Kidney (tissue), 14 donors: ENCODE data around the gene CHSY1. TPM values are rescaled to one million over a fixed set of nuclear protein-coding genes. Genes with fewer than 3 reads are reported as not detected.
A peak's percentile ranks its signal among the peaks of the same experiment; 100 is the strongest.

ENCODE experiments used
- DNase-seq, 5 donors: peaks; one replicate each; pipeline ENCODE4 v3.0.0-alpha.2; 2013 to 2020
- FAIRE-seq: peaks from 2 replicates; lab custom pipeline; 2012; peaks lifted over from hg19 to GRCh38; lab: Jason Lieb, UNC
- H3K27ac ChIP-seq, 2 donors: one replicate each; pipeline ENCODE4 v1.7.0; 2013; ENCODE audit warnings: low read depth in 2 of 2, low read length in 2 of 2, inconsistent platforms in 1 of 2
- H3K27me3 ChIP-seq: one replicate; pipeline ENCODE4 v1.7.1; 2013; ENCODE audit warnings: low read length, inconsistent platforms; ENCODE audit not compliant: control insufficient read depth, insufficient read depth
- H3K36me3 ChIP-seq, 3 donors: one replicate each; pipeline versions ENCODE4 v1.7.0 to v1.7.1; 2013; ENCODE audit warnings: low read length in 3 of 3, control low read depth in 1 of 3, inconsistent platforms in 1 of 3; ENCODE audit not compliant: insufficient read depth in 3 of 3, control insufficient read depth in 2 of 3
- H3K4me1 ChIP-seq, 3 donors: one replicate each; pipeline versions ENCODE4 v1.7.0 to v1.7.1; 2013; ENCODE audit warnings: low read length in 3 of 3, inconsistent platforms in 1 of 3, low read depth in 1 of 3; ENCODE audit not compliant: control insufficient read depth in 2 of 3, insufficient read depth in 2 of 3
- H3K4me3 ChIP-seq, 3 donors: one replicate each; pipeline versions ENCODE4 v1.7.0 to v1.8.1; 2013; ENCODE audit warnings: low read length in 3 of 3, control low read depth in 1 of 3, inconsistent platforms in 1 of 3
- H3K9ac ChIP-seq, 3 donors: one replicate each; pipeline versions ENCODE4 v1.7.0 to v1.7.1; 2013; ENCODE audit warnings: low read length in 3 of 3, control low read depth in 1 of 3, inconsistent platforms in 1 of 3
- H3K9me3 ChIP-seq, 3 donors: one replicate each; pipeline versions ENCODE4 v1.7.0 to v1.7.1; 2013; ENCODE audit warnings: low read length in 3 of 3, control low read depth in 1 of 3, inconsistent platforms in 1 of 3; ENCODE audit not compliant: control insufficient read depth in 2 of 3, insufficient read depth in 1 of 3
- CTCF ChIP-seq: IDR thresholded peaks from 3 replicates; pipeline ENCODE4 v1.5.1; 2012; ENCODE audit warnings: mild to moderate bottlenecking, moderate library complexity, borderline replicate concordance; ENCODE audit not compliant: insufficient read depth; ENCODE audit errors: extremely low read depth
- intact Hi-C: fragments of 100-400 bp; cut with DNase I; formaldehyde crosslinking; loops from one replicate; pipeline ENCODE4 v1.11.1; 2022
- polyA plus RNA-seq: library from polyadenylated mRNA; stranded (reverse); fragments of 350-450 nt; fragmentation: Illumina TruSeq; extraction: RNeasy Lipid Tissue Mini Kit (QIAGEN cat#74804); gene quantifications from one replicate; pipeline ENCODE4 v1.2.3, GENCODE V29; 2014; ENCODE audit warnings: low read depth, low replicate concordance; ENCODE audit not compliant: insufficient read depth
- total RNA-seq: library from RNA; stranded (reverse); fragmentation: NEBNext Ultra II Directional; extraction: Animal tissue kit (Norgen Biotek cat#: 25700); gene quantifications from one replicate; pipeline ENCODE4 v1.2.1, GENCODE V29; 2021
- donor health status: control.
- donor health status: control.
- donor health status: control.
- donor health status: control.
- donor health status: control.
- donor health status: DM: yes; HTN: yes; CAD: no.
- donor health status: Normal renal cell carcinoma (clear cell type).

Gene CHSY1
- total and polyA plus RNA-seq, 2 donors from 2014 or later: 7.2 to 41.6 TPM

GRCh38 chr15:101266787-101267186 is 14.9 kb upstream of the CHSY1 start:
- Histone ChIP-seq H3K4me3 (no peak overlapping the region), H3K4me1 (peaks cover 0 to 2% (median 0%) of the 10 kb centered on the region in 3 donors), H3K27ac (no peak overlapping the region), H3K27me3 (no peaks in the 10 kb centered on the region), H3K36me3 (peaks cover 4 to 11% (median 11%) of the 10 kb centered on the region in 3 donors), H3K9ac (no peak overlapping the region), H3K9me3 (no peaks in the 10 kb centered on the region)
- no peak for TF ChIP-seq CTCF
- intact Hi-C loops: no loop called here
- FAIRE-seq: no peak
- DNase-seq: no peak

- no peak overlapping the region for H3K4me3 ChIP-seq
- H3K36me3 ChIP-seq: peaks cover 0 to 6% (median 5%) of the 10 kb centered on the region in 3 donors
- intact Hi-C loops: no loop called here
- H3K27ac ChIP-seq: no peak overlapping the region
- H3K27me3 ChIP-seq: no peaks in the 10 kb centered on the region
- peaks cover 0 to 2% (median 0%) of the 10 kb centered on the region in 3 donors for H3K4me1 ChIP-seq
- no peak overlapping the region for H3K9ac ChIP-seq
- no peak for FAIRE-seq
- TF ChIP-seq CTCF: no peak
- no peaks in the 10 kb centered on the region for H3K9me3 ChIP-seq
- DNase-seq: no peak
Observed at GRCh38 chr15:101266034-101266433, 14.2 kb upstream of the CHSY1 start.

GRCh38 chr15:101264911-101265641 is 13.2 kb upstream of the CHSY1 start:
- peaks cover 0 to 2% (median 0%) of the 10 kb centered on the region in 3 donors for H3K4me1 ChIP-seq
- H3K27ac ChIP-seq: peak overlapping the region in 1 of 2 donors; percentile 41
- no peak overlapping the region for H3K9ac ChIP-seq
- no peak for TF ChIP-seq CTCF
- no peaks in the 10 kb centered on the region for H3K36me3 ChIP-seq
- no peaks in the 10 kb centered on the region for H3K9me3 ChIP-seq
- no peak for DNase-seq
- H3K27me3 ChIP-seq: no peaks in the 10 kb centered on the region
- intact Hi-C loops: no loop called here
- FAIRE-seq: no peak
- no peak overlapping the region for H3K4me3 ChIP-seq
